Measurements from ENCODE around the gene B4GALT2. TPM values are rescaled to one million over a fixed set of nuclear protein-coding genes. Genes with fewer than 3 reads are reported as not detected.

Gene B4GALT2
- total and polyA plus RNA-seq, 2 of the 4 experiments (the other 2 are of a cell fraction), result 52.3 to 60.8 TPM

- no peak overlapping the region for H2AFZ ChIP-seq (replicated peaks; ENCODE audit: low read length, poor library complexity)
- no peak overlapping the region for H3K4me3 ChIP-seq (ENCODE audit: insufficient read depth, low read depth, low read length)
- H4K20me1 ChIP-seq (ENCODE audit: insufficient read depth, low read length), result peaks cover 6% of the 10 kb centered on the region
- H3K4ac ChIP-seq (ENCODE audit: low read depth, low read length), result no peak overlapping the region
- H3K27me3 ChIP-seq (ENCODE audit: control insufficient read depth, insufficient read depth, low read length), result no peaks in the 10 kb centered on the region
- H4K5ac ChIP-seq (ENCODE audit: low read depth, low read length), result no peak overlapping the region
- peaks cover 11% of the 10 kb centered on the region for H3K36me3 ChIP-seq (ENCODE audit: control insufficient read depth, insufficient read depth, low read length)
- peaks cover 4% of the 10 kb centered on the region for H3K4me1 ChIP-seq (ENCODE audit: control insufficient read depth, insufficient read depth, low read length)
- H3K9me1 ChIP-seq (ENCODE audit: insufficient read depth, low read length), result peaks cover 14% of the 10 kb centered on the region
- H3K9ac ChIP-seq (ENCODE audit: low read depth, low read length), result no peak overlapping the region
- dilution Hi-C loops (cut with HindIII; ENCODE audit: low sequenced_read_pairs, unreplicated experiment) (no loop called here), in situ Hi-C loops (cut with MboI; ENCODE audit: low sequenced_read_pairs) (loop anchor here (25.0 kb wide), 1 partner anchor 434 kb away; the partner anchor contains the start of gene PTPRF), intact Hi-C loops (cut with micrococcal nuclease) (loop anchor here (1.0 kb wide), 1 partner anchor 260 kb away; no protein-coding TSS in a partner anchor)
- H2BK120ac ChIP-seq (ENCODE audit: low read depth, low read length), result no peak overlapping the region
- H3K23ac ChIP-seq (ENCODE audit: low read depth, low read length), result no peak overlapping the region
- H2BK5ac ChIP-seq (ENCODE audit: low read depth, low read length, poor library complexity, severe bottlenecking), result no peak overlapping the region
- DNase-seq, result no peak
- H2AK5ac ChIP-seq (ENCODE audit: low read depth, low read length), result no peak overlapping the region; the same call in 1 of the 2 replicates
- no peak overlapping the region for H3K18ac ChIP-seq (ENCODE audit: low read depth, low read length)
- WGBS, 2 experiments (ENCODE audit: extremely low coverage in 2 of 2, insufficient read length in 1 of 2), result 79% methylated on average over 7 of the region's 9 CpGs; no CpG with 5 or more reads in 1 of the 2 experiments
- CTCF ChIA-PET, result no interaction called here
- H3K27ac ChIP-seq (ENCODE audit: insufficient read depth, low read length), result no peak overlapping the region
- no peak overlapping the region for H4K8ac ChIP-seq (ENCODE audit: low read depth in 2 of 2, low read length in 2 of 2)
- TF ChIP-seq, protein P1, sequence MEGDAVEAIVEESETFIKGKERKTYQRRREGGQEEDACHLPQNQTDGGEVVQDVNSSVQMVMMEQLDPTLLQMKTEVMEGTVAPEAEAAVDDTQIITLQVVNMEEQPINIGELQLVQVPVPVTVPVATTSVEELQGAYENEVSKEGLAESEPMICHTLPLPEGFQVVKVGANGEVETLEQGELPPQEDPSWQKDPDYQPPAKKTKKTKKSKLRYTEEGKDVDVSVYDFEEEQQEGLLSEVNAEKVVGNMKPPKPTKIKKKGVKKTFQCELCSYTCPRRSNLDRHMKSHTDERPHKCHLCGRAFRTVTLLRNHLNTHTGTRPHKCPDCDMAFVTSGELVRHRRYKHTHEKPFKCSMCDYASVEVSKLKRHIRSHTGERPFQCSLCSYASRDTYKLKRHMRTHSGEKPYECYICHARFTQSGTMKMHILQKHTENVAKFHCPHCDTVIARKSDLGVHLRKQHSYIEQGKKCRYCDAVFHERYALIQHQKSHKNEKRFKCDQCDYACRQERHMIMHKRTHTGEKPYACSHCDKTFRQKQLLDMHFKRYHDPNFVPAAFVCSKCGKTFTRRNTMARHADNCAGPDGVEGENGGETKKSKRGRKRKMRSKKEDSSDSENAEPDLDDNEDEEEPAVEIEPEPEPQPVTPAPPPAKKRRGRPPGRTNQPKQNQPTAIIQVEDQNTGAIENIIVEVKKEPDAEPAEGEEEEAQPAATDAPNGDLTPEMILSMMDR (conservative IDR thresholded peaks at IDR 0.05; ENCODE audit: low read depth, low read length), result no peak
- TF ChIP-seq, protein P2, sequence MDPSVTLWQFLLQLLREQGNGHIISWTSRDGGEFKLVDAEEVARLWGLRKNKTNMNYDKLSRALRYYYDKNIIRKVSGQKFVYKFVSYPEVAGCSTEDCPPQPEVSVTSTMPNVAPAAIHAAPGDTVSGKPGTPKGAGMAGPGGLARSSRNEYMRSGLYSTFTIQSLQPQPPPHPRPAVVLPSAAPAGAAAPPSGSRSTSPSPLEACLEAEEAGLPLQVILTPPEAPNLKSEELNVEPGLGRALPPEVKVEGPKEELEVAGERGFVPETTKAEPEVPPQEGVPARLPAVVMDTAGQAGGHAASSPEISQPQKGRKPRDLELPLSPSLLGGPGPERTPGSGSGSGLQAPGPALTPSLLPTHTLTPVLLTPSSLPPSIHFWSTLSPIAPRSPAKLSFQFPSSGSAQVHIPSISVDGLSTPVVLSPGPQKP (IDR thresholded peaks at IDR 0.05; ENCODE audit: borderline replicate concordance, low read depth, low read length), result no peak
- TF ChIP-seq POLR2A (IDR thresholded peaks at IDR 0.05; ENCODE audit: low read depth, low read length), result no peak
- peak overlapping the region; percentile 81 for H3K4me2 ChIP-seq (ENCODE audit: low read depth, low read length)
- H3K79me1 ChIP-seq (ENCODE audit: low read depth in 1 of 2, low read length in 2 of 2), result peaks cover 15 to 28% of the 10 kb centered on the region in 2 experiments; a peak in 3 of 4 replicates
- H2AK9ac ChIP-seq (replicated peaks; ENCODE audit: low read depth, low read length, poor library complexity), result no peak overlapping the region
- BruUV-seq (replicated peaks), result no TSS peak
- no peak overlapping the region for H3K56ac ChIP-seq (ENCODE audit: extremely low read depth, insufficient read depth, low read length)
- no peak overlapping the region for H2BK15ac ChIP-seq (ENCODE audit: low read depth, low read length)
- H2BK20ac ChIP-seq (ENCODE audit: low read depth, low read length), result no peak overlapping the region
- H4K91ac ChIP-seq (ENCODE audit: insufficient read depth, low read depth, low read length), result no peak overlapping the region
- H3K14ac ChIP-seq (replicated peaks; ENCODE audit: low read depth, low read length), result no peak overlapping the region
- POLR2A ChIA-PET (ENCODE audit: unreplicated experiment), result no interaction called here
- H3K9me3 ChIP-seq (ENCODE audit: control insufficient read depth, insufficient read depth, low read length), result no peaks in the 10 kb centered on the region
- ATAC-seq (ENCODE audit: low read depth), result no peak
These were observed 8.1 kb upstream of the B4GALT2 start for GRCh38 chr1:43970911-43971310.

Data from IMR-90 (cell line).